GM18520 (cell line): ENCODE measurements around the gene H2BK1.

Source experiments
- ATAC-seq: cut with Tn5 transposase; IDR thresholded peaks from one replicate; pipeline ENCODE4 v1.9.1; 2021; ENCODE audit not compliant: unreplicated experiment

H2BK1 gene

DNA sequence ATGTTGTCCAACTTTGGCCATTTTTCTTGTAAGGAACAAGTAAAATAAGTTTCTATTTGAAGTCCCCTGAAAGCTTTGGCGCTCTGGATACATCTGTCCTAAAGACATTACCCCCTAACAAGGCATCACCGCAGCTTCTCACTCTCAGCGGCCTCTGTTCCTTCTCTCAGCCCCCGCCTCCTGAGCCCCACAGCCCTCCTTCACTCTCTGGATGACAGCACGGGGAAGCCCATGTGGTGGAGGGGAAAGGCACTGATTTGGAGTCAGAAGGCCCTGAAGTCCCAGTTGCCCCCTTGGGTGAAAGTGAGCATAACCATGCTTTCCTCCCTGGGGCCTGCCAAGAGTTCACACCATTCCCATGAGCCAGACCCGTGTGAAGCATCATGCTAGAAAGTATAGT is 4.6 kb downstream of the H2BK1 start:
- no peak for ATAC-seq

DNA sequence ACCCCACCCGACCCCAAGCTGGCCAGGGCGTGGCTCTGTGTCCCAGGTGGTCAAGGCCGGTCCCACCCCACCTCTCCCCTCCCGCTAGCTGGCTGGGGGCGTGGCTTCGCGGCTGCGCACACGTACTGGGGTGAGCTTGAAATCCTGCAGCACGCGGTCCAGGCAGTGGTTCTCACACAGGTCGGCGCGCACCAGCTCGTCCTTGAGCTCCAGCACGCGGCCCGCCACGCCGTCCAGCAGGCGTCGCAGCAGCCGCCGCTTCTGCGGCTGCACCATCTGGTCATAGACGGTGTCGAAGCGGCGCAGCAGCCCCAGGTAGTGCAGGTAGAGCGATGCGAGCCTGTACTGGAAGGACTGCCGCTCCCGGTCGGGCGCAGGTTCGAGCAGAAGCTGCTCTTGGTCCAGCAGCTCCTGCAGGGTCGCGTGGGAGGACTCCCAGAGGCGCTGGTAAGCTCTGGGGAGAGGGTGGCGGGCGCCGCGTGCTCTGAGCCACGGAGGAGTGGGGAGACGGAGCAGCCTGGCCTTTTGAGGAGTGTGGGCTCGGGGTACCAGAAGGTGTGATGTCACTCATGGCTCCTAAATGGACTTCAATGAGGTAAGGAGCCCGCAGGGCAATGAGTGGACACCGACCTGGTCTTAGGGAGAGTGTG is 5.8 kb downstream of the H2BK1 start:
- ATAC-seq = no peak

DNA sequence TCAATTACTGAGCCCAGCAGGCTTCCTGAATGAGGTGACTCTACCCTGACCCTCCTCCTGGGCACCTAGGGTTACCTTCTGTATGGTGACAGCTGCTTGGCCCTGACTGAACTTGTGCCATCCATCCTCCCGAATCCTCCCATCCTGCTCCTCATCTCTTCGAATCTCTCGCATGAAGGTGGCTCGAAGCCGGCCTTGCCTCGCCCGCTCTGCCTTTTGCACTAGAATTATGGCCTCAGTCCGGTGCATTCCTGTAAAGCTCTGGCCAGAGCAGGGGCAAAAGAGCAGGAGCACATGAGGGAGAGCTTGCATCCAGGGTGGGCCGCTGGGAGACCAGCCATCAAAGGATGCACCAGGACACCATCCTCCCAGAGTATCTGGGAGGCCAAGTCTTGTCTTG is 7.5 kb downstream of the H2BK1 start:
- no peak for ATAC-seq

DNA sequence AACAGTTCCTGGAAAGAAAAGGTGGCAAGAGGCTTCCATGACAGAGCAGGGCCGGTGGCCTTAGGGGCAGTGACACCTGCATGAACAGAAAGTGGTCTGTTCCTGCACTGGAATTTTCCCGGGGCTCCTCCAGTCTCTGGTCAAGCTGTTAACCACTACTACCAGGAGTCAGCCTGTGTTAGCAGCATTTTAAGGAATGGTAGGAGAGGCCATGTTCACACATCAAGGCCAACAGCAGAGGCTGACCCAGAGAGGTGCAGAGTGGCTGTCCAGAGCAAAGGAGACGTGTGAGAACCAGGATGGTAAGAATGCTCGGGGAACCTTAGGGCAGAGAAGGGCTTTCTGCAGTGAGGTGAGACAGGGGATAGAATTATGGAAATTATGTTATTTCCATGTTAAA is 8.5 kb downstream of the H2BK1 start:
- no peak for ATAC-seq

DNA sequence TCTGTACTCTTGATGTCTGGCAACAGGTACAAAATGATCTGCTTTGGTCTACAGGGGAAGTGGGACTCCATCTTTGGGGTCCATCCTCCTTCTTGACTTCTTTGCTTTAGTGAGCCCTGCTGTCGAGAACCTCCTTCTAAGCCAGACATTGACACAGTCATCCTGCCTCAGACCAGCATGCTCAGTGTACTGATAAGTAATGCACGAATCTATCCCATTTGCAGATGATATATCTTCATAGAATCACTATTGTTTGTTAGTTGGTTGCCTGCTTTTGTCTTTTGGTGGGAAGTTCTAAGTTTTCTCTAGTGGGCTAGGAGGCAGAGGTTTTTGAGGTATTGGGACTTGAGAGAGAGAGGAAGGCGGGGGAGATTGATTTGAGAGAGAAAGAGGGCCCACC is 8.9 kb downstream of the H2BK1 start:
- ATAC-seq = no peak

DNA sequence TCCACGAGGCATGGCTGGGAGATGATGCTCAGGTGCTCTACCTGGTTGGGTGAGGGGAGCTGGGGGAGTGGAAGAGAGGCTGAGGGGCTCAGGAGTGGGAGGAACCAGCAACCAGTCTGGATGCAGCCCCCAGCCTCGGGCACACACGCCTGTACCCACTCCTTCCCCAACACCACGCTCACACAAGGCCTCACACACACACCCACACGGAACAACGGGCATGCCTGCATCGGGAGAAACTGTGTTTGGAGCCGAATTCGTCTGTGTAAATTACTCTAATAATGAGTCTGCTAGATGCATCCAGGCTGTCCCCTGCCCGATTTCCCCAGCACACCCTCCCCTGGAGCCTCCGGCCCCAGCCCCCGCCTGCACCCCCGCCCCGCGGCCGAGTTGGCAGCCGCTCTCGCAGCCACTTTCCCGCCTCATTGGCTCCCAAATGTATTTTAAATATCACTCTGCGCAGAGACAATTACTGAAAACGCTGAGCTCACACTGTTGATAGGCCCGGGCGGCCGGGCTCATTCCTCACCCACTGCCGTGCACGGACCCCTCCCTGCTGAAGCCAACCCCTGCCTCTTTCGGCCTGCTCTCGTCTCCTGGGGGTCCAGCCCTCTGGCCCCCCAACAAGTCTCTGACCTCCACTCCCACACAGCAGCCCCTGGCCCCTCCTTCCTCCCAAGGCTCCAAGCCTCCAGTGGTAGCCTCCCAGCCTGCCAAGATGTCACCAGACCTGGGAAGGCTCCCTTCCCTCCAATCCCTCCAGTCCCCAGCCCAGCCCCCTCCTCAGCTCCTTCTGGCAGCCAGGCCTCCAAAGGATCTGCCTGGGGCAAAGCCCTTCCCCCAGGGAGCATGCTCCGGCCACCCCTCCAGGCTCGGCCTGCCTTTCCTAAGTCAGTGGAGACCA is 11.1 kb downstream of the H2BK1 start:
- no peak for ATAC-seq

DNA sequence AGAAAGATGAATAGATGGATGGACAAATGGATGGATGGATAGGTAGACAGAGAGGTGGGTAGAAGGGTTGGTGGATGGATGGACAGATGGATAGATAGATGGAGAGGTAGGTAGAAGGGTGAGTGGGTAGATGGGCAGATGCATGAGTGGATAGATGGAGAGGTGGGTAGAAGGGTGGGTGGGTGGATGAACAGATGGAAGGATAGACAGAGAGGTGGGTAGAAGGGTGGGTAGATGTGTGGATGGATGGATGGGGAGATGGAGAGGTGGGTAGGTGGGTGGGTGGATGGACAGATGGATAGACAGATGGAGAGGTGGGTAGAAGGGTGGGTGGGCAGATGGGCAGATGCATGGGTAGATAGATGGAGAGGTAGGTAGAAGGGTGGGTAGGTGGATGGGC is 12.4 kb downstream of the H2BK1 start:
- no peak for ATAC-seq

DNA sequence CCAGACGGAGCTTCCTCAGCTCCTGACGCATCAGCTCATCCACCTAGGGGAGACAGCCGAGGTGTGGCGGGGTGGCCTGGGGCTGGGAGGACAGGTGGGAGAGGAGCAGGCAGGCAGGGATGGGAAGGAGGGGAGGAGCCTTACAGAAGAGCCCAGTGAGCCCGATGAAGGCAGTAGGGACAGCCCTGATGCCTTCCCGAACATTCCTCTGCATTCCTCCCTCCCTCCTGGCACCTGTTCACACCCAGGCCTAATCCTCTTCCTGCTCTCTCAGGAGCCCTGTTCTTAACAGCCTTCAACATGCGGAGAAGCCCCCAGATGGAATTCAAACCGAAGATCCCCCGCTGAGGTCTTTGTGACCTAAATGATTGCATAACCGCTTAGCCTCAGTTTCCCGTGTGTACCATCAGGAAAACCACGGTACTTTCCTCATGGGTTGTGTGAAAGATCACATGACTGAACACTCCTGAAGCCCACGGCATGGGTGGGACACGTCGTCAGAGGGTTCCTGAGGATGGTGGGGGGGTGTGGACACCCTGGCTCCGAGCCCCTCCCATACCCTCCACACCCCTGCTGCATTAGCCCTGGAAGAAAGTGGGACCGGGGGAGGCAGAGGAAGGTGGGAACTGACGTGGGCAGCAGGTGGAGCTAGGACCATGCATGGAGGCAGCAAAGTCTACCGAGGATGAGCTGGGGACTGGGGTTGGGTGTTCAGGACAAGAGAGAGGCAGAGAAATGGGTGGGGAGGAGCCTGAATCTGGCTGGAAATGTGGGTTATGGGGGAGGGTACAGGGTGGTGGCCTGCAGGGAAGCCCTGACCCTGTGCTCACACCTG is 14.5 kb downstream of the H2BK1 start:
- no peak for ATAC-seq

DNA sequence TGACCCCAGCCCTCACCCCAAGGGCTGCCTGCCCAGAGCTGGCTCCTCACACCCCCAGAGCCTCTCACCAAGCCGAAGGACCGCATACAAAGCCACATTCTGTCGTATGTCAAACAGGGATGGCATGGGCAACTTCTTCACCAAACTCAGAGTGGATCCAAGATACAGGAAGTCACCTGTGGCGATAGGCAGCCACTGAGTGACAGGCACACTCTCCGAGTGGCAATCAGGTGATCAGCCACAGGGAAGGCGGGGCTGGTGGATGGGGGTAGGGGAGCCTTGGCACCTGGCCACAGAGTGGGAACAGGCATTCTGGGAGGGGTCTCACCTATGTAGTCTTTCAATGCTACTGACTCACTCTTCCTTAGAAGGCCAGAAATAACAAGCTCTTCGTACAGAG is 16.1 kb downstream of the H2BK1 start:
- ATAC-seq = no peak

DNA sequence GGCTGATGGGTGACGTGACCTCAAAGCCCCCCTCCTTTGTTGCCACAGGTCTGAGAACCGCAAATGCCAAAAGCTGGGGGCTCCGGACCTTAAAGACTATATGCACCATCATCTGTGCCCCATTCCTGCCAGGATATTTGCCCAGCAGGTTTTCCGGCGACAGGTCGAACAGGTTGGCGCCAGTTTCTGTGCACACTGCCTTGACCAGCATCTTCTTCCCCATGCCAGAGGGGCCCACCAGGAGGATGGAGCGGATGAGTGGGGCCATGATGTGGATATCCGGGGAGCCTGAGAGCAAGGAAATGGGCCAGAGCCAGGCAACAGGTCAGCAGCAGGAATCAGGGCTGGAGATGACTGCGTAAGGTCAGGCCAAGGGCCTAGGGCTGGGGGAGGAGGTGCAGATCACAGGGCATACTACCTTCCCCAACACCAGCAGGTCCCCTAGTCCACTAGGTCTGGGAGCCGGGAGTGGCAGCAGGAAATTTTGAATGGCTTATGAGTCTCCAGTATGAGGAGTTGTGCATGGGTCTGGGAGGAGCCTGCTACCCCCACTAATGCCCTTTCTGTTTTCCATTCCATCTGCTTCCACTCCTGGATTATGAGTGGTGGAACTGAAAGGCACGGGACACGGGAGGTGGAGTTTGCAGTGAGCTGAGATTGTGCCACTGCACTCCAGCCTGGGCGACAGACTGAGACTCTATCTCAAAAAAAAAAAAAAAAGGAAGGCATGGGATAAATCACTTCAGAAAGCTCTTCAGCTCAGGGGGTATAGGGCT is 16.9 kb downstream of the H2BK1 start:
- ATAC-seq = no peak

DNA sequence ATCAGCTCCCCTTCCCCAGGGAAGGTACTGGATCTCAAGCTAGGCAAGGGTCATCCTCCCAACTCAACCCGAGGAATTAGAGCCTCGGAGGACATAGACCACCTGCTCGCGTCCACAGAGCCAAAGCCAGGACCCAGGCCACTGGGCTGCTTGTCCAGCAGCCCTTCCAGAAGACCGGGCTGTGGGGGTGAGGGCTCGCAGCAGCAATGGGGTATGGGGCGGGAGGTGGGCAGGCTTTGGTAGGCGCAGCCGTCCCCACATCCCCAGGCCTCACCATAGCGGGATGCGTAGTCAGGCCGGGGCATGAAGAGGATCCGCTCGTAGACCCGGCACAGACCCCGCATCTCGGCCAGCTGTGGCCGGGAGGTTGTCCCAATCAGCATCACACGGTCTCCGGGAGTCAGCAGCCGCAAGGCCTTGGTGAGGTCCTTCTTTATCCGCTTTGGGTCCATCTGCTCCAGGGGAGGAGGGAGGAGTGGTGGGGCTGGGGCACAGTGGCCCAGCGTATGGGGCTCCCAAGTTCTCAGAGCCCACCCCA is 18.2 kb downstream of the H2BK1 start:
- no peak for ATAC-seq

DNA sequence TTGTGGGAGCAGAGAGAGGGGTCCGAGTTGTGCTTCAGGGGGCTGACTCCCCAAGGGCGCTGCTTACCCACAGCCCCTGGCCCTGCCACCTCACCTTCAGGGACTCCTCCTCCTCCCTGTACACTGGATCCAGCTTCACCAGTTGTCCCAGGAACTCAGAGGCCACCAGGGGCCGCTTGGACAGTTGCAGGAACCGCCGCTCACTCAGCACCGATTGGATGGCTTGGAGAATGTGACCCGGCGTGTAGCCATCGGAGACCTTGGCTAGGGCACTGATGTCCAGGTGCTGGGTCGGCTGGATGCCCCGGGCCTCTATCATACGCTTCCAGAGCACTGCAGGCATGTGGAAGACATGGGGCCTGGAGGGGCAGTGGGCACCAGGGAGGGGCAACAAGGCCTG is 18.7 kb downstream of the H2BK1 start:
- no peak for ATAC-seq

DNA sequence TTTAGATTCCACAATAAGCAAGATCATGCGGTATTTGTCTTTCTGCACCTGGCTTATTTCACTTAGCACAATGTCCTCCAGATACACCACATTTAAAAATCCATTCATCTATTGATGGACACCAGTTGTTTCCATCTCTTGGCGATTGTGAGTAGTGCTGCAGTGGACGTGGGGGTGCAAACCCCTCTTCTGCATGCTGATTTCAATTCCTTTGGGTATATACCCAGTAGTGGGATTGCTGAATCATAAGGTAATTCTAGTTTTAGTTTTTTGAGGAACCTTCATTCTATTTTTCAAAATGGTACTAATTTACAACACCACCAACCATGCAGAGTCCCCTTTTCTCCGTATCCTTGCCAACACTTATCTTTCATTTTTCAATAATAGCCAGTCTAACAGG is 21.2 kb downstream of the H2BK1 start:
- no peak for ATAC-seq

DNA sequence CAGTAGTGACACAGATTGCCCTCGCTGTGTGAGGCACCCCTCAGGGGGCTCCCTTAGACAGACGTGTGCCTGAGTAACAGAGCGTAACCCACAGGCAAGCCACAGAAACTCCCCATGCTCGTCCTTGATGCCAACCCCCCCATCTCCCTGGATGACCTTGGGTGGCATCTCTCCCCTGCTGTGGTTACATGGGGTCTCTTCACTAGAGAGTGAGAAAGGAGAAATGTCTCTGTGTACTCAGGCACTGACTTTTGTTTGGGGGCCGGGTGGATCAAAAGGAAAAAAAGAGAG is 22.1 kb downstream of the H2BK1 start:
- no peak for ATAC-seq

DNA sequence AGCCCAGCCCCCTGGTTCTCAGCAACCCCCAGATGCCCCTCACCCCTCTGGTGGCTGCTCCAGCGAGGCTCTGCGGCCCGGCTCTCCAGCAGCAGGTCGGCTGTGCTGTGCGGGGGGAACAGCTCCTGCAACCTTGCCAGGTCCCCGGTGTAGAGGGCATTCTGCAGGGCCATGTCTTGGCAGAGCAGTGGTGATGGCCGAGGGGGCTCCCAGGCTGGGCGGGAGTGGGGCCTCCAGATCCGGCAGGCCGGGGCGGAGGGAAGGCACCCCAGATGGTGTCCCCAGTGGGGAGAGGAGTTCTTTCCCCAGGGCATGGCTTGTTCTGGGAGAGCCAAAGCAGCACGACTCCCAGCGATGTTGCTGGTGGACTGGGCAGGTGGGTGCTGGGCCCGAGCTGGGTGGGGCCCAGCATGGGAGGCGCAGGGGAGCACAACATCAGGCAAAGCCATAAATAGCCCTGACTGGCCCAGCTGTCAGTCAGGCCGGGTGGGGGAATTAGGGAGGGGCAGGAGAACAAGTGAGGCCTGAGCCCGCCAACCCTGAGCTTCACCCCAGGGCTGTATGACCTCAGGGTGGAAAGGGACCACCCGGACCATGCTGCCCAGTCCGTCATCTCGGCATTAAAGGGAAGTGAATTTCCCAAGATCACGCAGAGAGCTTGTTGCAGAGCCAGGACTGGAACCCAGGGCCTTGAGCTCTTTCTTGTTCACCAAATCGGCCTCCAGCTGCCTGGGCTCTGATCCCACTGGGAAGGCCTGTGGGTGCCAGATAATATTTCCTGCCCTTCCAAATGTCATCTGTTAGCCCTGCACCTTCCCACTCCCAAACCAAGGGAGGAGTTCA is 22.7 kb downstream of the H2BK1 start:
- ATAC-seq = no peak

DNA sequence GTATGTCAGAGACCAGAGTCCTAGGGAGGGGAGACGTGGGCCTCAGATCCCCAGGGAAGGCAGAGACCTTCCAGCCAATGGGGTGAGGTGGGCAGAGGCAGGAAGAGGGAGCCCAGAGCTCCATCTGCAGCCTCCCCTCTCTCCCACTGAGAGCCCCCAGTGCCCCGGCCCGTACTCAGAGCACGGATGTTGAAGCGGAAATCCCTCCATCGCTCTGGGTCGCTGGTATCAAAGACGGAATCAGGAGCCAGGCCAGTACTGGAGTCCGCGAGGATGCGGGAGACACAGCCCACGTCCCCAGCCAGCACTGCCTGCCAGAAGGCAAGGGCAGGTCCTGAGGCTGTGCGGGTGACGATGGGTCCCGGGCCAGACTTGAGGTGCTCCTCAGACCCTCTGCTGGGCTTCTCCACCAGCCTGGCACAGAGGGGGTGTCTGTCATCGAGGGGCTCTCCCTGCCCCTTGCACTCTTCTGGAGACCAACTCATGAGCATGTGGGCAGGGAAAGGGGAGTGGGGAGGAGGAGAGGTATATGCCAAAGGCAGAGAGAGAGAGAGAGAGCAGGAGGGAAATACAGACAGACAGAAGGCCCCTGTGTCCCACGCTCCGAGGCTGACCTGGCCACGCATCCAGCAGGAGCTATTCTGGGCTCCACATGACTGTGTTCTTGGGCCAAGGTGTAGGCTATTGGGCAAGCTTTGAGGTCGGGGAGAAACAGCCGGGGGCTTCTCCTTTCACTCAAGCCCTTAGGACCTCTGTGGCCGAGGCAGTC is 23.5 kb downstream of the H2BK1 start, which contains the start of gene ASB10:
Gene ASB10, minus strand, starts transcription at position 611 of the 769 bp plus-strand sequence. Its CDS starts 120 bp downstream, at position 491.
- ATAC-seq = no peak

DNA sequence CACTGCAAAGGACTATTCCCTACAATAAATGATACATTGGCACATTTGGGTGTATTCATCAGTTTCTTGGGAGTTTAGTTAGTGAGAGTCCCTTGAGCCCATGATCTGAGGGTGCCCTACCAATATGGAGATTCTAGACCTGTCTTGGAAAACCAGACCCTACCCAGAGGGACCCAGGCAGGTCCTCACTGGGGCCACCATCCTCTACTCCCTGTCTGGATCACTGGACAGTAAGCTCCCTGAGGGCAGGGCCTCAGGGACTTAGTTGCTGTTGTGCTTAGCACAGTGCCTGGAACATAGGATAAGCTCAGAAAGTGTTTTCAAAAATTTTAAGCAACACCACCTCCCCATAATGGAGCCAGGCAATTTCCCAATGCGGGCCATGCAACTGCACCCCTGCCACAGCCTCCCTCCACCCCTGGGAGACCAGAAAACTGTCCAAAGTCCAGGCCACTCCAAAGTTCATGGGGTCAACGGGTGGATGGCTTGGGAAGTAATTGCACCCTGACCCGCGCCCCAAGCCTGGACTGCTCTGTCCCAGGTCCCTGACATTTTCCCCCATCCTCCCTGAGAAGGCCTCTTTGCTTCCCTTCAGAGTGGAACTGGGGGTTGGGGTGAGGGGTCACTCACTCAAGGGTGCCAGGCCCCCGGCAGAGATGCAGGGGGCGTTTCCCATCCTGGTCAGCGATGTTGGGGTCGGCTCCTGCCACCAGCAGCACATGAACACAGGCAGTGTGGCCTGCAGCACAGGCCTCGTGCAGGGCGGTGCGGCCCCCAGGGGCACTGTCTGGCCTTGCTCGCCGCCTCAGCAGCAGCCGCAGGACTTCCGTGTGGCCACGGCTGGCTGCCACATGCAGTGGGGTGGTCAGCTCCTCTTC is 24.3 kb downstream of the H2BK1 start:
- ATAC-seq = no peak

DNA sequence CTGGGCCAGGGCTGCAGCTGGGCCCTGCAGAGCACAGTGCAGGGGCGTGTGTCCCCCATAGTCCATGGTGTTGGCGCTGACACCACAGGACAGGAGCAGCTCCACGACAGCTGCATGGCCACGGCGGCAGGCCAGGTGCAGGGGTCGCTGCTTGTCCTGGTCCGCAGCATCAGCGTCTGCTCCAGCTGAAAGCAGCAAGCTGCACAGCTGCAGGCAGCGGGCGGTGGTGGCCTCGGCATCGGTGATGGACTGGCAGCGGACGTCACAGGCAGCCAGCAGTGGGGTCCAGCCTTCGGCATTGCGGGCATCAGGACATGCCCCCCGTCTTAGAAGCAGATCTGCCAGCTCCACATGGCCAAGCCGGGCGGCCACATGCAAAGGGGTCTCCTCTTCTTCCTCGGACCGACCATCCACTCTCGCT is 29.3 kb downstream of the H2BK1 start:
- no peak for ATAC-seq
